Measurements from ENCODE around the gene C1orf159.
A peak's percentile ranks its signal among the peaks of the same experiment; 100 is the strongest.
"Not testable (repeated sequence)": the region's sequence is repeated elsewhere in the genome, so short reads cannot be mapped to it uniquely, and the experiment has no call there.

Gene C1orf159

DNA sequence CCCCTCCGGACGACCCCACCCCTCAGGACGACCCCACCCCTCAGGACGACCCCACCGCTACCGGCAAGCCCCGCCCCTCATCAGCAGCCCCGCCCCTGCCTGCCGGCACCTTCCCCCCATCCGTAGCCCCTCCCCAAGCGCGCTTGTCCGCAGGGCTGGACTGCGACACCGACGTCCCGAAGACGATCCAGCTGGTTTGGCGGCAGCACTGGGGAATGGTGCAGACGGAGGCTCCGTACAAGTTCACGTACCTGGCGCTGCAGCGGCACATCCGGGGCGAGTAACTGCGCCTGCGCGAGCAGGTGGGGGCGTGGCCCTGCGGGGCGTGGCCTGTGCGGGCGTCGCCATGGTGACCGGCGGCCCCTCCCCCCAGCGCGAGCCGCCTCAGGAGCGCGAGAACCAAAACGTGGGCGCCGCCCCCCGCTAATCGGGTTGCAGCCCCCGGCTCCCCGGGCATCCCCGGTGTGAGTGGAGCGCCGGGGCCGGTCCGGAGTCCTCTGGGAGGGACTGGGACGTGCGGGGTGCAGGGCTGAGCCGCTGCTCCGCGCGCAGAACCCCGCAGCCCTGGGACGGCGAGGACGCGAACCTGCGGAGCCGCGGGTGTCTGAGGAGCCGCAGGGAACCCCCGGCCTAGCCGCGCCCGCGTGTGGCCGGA lies 46.7 kb downstream of the C1orf159 start:
- Histone ChIP-seq H3K4me3 (peak overlapping the region; percentile 41 to 52), H3K4me1 (peaks cover 0 to 43% (median 17%) of the 10 kb centered on the region in 4 donors), H3K27me3 (peaks cover 3 to 90% of the 10 kb centered on the region in 2 donors), H3K27ac (no peak overlapping the region), H3K9me3 (no peaks in the 10 kb centered on the region), H3K36me3 (no peaks in the 10 kb centered on the region)
- DNase-seq: no peak
- TF ChIP-seq, protein P1, sequence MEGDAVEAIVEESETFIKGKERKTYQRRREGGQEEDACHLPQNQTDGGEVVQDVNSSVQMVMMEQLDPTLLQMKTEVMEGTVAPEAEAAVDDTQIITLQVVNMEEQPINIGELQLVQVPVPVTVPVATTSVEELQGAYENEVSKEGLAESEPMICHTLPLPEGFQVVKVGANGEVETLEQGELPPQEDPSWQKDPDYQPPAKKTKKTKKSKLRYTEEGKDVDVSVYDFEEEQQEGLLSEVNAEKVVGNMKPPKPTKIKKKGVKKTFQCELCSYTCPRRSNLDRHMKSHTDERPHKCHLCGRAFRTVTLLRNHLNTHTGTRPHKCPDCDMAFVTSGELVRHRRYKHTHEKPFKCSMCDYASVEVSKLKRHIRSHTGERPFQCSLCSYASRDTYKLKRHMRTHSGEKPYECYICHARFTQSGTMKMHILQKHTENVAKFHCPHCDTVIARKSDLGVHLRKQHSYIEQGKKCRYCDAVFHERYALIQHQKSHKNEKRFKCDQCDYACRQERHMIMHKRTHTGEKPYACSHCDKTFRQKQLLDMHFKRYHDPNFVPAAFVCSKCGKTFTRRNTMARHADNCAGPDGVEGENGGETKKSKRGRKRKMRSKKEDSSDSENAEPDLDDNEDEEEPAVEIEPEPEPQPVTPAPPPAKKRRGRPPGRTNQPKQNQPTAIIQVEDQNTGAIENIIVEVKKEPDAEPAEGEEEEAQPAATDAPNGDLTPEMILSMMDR (IDR thresholded peaks at IDR 0.05): no peak
- intact Hi-C loops (cut with DNase I; ENCODE audit: low total_unique reads): no loop called here

DNA sequence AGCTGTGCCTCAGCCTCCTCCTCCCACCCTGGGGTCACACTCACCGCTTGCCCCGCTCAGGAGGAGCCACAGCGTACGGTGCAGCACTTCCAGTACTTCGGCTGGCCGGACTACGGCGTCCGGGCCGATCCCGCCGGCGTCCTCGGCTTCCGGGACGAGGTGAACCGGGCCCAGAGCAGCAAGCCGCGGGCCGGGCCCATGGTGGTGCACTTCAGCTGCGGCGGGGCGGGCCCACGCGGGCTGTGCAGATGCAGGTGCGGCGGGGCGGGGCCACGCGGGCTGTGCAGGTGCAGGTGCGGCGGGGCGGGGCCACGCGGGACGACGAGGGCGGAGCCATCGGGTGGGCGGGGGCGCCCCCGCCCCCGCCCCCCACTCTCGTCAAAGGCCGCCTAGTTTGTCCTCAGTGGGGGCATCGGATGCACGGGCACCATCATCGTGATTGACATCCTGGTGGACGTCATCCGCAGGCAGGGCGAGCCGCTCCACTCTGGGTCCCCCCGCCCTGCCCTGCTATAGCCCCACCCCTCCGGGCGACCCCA lies 47.3 kb downstream of the C1orf159 start:
- intact Hi-C loops (cut with DNase I; ENCODE audit: low total_unique reads): no loop called here
- Histone ChIP-seq H3K27ac (no peak overlapping the region), H3K27me3 (peaks cover 3 to 90% of the 10 kb centered on the region in 2 donors), H3K36me3 (no peaks in the 10 kb centered on the region), H3K9me3 (no peaks in the 10 kb centered on the region), H3K4me3 (peak overlapping the region; percentile 41 to 52), H3K4me1 (peaks cover 0 to 49% (median 22%) of the 10 kb centered on the region in 4 donors)
- TF ChIP-seq, protein P1 (IDR thresholded peaks at IDR 0.05): no peak
- no peak for DNase-seq

DNA sequence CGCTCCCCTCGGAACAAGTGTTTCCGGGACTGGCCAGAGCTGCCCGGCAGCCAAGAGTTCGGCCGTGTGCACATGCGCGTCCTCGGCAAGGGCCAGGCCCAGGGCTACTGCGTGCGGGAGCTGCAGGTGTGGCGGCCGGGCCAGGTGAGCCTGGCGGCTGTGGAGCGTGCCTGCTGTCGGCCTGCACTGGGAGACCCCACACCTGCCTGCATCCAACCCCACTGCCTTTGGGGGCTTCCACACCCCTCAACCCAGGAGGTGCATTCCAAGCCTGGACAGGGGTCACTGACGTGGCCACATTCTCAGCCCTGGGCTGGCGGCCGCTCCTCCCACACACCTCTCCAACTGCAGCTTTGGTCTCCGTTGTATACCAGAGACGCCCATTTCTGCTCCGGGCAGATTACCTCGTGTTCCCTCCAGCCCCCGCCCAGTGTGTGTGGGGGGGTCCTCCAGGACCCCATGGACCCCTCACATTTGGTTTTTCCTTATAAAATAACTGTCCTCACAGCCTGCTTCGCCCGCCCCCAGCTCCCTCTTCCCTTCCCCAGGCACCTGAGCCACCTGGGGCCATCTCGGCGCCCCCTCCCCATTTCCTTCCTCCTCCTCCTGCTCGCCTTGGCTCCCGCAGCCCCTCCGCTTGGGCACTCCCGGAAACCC lies 47.9 kb downstream of the C1orf159 start:
- Histone ChIP-seq H3K4me3 (no peak overlapping the region), H3K9me3 (no peaks in the 10 kb centered on the region), H3K27me3 (peaks cover 3 to 90% of the 10 kb centered on the region in 2 donors), H3K4me1 (peaks cover 0 to 48% (median 22%) of the 10 kb centered on the region in 4 donors), H3K36me3 (no peaks in the 10 kb centered on the region), H3K27ac (no peak overlapping the region)
- TF ChIP-seq, protein P1 (IDR thresholded peaks at IDR 0.05): no peak
- no peak for DNase-seq
- intact Hi-C loops (cut with DNase I; ENCODE audit: low total_unique reads): no loop called here

DNA sequence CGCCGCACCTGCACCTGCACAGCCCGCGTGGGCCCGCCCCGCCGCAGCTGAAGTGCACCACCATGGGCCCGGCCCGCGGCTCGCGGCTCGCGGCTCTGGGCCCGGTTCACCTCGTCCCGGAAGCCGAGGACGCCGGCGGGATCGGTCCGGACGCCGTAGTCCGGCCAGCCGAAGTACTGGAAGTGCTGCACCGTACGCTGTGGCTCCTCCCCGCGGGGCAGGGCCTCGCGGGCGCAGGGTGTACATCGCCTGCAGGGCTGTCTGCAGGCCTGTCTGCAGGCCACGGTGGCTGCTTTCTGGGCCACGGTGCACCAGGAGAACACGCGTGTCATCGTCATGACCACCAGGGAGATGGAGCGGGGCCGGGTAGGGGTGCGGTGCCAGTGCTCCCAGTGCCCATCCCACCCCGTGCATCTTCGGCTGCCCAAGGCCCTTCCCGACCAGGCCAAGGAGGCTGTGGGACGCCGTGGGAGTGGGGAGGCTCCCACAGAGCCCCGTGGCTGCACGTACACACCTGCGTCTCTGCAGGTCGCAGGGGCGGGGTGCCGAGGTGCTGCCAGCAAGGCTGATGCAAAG lies 48.5 kb downstream of the C1orf159 start:
- Histone ChIP-seq H3K4me1 (peaks cover 0 to 44% (median 22%) of the 10 kb centered on the region in 4 donors), H3K36me3 (no peaks in the 10 kb centered on the region), H3K9me3 (no peaks in the 10 kb centered on the region), H3K27me3 (peaks cover 3 to 90% of the 10 kb centered on the region in 2 donors), H3K4me3 (no peak overlapping the region), H3K27ac (no peak overlapping the region)
- intact Hi-C loops (cut with DNase I; ENCODE audit: low total_unique reads): no loop called here
- TF ChIP-seq, protein P1 (IDR thresholded peaks at IDR 0.05): no peak
- no peak for DNase-seq

DNA sequence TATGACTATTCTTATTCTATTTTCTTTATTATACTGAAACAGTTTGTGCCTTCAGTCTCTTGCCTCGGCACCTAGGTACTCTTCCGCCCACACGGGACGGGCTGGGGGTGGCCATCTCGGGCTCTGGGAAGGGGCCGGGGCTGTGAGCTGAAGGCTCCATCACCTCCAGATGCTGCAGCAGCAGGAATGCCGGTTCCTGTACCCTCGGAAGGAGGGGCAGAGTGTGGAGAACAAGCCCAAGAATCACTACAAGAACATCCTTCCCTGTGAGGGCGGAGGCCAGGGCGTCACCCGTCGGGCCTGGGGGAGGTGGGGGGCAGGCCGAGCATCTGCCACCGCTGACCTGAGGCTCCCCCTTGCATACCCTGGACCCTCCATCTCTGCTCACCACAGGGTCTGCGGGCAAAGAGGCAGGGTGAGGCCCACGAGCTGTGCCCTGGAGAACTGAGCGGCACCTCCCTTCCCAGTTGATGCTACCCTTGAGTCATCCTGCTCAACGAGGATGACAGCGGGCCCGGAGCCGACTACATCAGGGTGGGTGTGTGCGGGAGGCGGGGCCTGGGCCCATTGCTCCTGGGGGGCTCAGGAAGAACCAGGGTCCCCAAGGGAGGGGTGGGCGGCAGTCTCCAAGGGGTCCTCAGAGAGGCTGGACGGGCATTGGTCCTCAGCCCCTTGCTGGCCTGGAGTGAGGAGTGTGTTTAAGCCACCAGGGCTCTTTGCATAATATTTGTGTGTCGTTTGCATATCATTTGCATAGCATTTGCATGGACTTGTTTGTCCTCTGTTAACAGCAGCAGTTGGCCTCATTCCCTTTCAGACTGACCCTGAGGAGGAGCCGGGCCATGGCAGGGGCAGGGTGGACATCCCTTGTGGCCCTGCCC lies 49.2 kb downstream of the C1orf159 start:
- DNase-seq: no peak
- Histone ChIP-seq H3K27me3 (peaks cover 3 to 90% of the 10 kb centered on the region in 2 donors), H3K27ac (no peak overlapping the region), H3K4me1 (peaks cover 0 to 42% (median 22%) of the 10 kb centered on the region in 4 donors), H3K36me3 (no peaks in the 10 kb centered on the region), H3K4me3 (no peak overlapping the region), H3K9me3 (no peaks in the 10 kb centered on the region)
- TF ChIP-seq, protein P1 (IDR thresholded peaks at IDR 0.05): no peak
- intact Hi-C loops (cut with DNase I; ENCODE audit: low total_unique reads): no loop called here

DNA sequence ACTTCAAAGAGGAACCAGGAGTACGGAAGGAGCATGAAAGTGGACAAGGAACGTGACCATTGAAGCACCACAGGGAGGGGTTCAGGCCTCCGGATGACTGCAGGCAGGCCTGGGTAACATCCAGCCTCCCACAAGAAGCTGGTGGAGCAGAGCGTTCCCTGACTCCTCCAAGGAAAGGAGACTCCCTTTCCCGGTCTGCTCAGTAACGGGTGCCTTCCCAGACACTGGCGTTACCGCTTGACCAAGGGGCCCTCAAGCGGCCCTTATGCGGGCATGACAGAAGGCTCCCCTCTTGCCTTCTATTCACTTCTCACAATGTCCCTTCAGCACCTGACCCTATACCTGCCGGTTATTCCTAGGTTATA lies 50.0 kb downstream of the C1orf159 start:
- intact Hi-C loops (cut with DNase I; ENCODE audit: low total_unique reads); H3K9me3 ChIP-seq; H3K27ac ChIP-seq; DNase-seq; H3K4me3 ChIP-seq; H3K36me3 ChIP-seq: not testable (repeated sequence)
- peaks cover 0 to 40% (median 22%) of the 10 kb centered on the region in 4 donors for H3K4me1 ChIP-seq
- peaks cover 3 to 90% of the 10 kb centered on the region in 2 donors for H3K27me3 ChIP-seq

All from tibial artery (tissue), 4 donors.